Nephron progenitor cell (in vitro differentiated cells): Measurements from ENCODE around the gene KCNQ1OT1.

Experiments used
- DNase-seq: peaks from one replicate; pipeline ENCODE4 v3.0.0; 2021
- H3K27ac Mint-ChIP-seq: 2 replicates; pipeline ENCODE4 v1.8.0; 2021; ENCODE audit warnings: mild to moderate bottlenecking, moderate library complexity, mixed read lengths
- H3K27me3 Mint-ChIP-seq: 2 replicates; pipeline ENCODE4 v1.8.0; 2021; ENCODE audit warnings: mild to moderate bottlenecking, low read depth, mixed read lengths; ENCODE audit not compliant: poor library complexity
- H3K36me3 Mint-ChIP-seq: 2 replicates; pipeline ENCODE4 v1.8.0; 2021; ENCODE audit warnings: low read depth, mixed read lengths
- H3K4me1 Mint-ChIP-seq: 2 replicates; pipeline ENCODE4 v1.8.0; 2021; ENCODE audit warnings: mixed read lengths
- H3K4me3 Mint-ChIP-seq: 2 replicates; pipeline ENCODE4 v1.8.0; 2021; ENCODE audit warnings: mild to moderate bottlenecking, moderate library complexity, mixed read lengths
- H3K9me3 Mint-ChIP-seq: 2 replicates; pipeline ENCODE4 v1.8.0; 2021; ENCODE audit warnings: mild to moderate bottlenecking, moderate library complexity, mixed read lengths
- TF ChIP-seq, protein P1 (sequence below): fragments of 200-600 bp; sonication (generic); IDR thresholded peaks from 2 replicates; pipeline ENCODE4 v1.5.0; 2021; ENCODE audit warnings: antibody characterized with exemption

KCNQ1OT1 gene

DNA sequence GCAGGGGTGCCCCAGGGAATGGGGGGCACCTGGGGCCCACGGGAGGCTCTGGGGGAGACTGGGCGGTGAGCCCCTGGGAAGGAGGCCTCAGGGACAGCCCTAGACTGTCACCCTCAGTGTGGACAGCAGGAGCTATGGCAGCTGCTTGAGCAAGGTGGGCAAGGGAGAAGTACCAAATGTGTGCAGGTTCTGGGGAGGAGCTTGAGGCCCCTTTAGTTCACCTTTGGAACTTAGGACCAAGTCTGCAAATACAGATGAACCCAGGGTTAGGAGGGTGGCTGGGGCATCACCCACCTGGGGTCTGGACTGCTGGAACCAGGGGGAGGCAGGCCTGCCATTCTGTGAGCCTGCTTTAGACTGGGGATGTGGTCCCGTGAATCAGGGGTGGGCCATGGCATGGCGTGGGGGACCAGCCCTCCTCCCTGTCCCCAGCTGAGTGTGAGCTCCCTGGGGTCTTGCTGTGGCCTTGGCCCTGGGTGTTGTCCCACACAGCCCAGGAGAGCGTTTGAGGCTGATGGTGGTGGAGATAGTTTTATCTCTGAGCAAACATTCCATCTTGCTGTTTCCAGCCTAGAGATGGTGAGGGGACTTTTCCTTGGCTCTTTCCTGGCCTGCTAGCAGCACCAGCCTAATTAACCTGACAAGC is 132.6 kb downstream of the KCNQ1OT1 start:
- Mint-ChIP-seq H3K27me3 (peaks cover 8% of the 10 kb centered on the region), H3K4me3 (no peak overlapping the region), H3K9me3 (no peaks in the 10 kb centered on the region), H3K36me3 (no peaks in the 10 kb centered on the region), H3K27ac (no peak overlapping the region), H3K4me1 (peaks cover 27% of the 10 kb centered on the region)
- TF ChIP-seq, protein P1, sequence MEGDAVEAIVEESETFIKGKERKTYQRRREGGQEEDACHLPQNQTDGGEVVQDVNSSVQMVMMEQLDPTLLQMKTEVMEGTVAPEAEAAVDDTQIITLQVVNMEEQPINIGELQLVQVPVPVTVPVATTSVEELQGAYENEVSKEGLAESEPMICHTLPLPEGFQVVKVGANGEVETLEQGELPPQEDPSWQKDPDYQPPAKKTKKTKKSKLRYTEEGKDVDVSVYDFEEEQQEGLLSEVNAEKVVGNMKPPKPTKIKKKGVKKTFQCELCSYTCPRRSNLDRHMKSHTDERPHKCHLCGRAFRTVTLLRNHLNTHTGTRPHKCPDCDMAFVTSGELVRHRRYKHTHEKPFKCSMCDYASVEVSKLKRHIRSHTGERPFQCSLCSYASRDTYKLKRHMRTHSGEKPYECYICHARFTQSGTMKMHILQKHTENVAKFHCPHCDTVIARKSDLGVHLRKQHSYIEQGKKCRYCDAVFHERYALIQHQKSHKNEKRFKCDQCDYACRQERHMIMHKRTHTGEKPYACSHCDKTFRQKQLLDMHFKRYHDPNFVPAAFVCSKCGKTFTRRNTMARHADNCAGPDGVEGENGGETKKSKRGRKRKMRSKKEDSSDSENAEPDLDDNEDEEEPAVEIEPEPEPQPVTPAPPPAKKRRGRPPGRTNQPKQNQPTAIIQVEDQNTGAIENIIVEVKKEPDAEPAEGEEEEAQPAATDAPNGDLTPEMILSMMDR = no peak
- DNase-seq = no peak

DNA sequence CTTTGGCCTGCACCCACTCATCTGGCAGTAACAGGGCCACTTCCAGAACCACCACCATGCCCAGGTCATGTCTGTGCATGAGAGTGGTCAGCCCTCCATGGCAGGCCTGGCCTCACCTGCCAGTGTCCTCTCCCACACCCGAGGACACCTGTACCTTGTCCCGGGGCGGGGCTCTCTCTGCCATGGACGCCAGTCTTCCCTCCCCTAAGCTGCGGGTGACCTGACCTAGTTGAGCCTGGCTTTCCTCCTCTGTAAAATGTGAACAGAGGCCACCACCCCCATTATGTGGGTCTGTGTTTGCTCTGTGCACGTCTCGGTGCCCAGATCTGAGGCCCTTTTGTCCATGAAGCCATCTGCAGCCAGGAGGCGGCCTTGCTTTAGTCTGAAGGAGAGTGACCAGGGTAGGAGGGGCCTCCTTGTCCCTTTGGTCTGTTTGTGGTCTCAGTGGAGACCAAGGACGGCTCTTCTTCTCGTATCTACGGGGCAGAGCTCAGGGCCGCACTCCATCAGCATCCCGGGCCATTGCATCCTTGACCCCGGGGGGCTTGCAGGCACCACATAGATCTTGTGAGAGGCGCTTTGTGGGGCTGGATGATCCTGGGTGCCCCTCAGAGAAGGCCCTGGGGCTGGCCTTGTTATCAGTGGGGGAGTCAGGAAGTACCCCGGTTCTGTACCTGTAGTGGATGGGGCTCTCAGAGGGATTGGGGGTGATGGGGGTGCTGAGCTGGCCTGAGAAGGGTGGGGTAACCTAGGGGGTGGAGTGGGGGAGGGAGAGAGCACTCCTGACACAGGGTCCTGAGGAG is 133.4 kb downstream of the KCNQ1OT1 start:
- no peaks in the 10 kb centered on the region for H3K36me3 Mint-ChIP-seq
- H3K9me3 Mint-ChIP-seq = no peaks in the 10 kb centered on the region
- no peak overlapping the region for H3K27ac Mint-ChIP-seq
- H3K27me3 Mint-ChIP-seq = peaks cover 8% of the 10 kb centered on the region
- no peak overlapping the region for H3K4me3 Mint-ChIP-seq
- H3K4me1 Mint-ChIP-seq = peaks cover 27% of the 10 kb centered on the region
- TF ChIP-seq, protein P1 = no peak
- DNase-seq = no peak

DNA sequence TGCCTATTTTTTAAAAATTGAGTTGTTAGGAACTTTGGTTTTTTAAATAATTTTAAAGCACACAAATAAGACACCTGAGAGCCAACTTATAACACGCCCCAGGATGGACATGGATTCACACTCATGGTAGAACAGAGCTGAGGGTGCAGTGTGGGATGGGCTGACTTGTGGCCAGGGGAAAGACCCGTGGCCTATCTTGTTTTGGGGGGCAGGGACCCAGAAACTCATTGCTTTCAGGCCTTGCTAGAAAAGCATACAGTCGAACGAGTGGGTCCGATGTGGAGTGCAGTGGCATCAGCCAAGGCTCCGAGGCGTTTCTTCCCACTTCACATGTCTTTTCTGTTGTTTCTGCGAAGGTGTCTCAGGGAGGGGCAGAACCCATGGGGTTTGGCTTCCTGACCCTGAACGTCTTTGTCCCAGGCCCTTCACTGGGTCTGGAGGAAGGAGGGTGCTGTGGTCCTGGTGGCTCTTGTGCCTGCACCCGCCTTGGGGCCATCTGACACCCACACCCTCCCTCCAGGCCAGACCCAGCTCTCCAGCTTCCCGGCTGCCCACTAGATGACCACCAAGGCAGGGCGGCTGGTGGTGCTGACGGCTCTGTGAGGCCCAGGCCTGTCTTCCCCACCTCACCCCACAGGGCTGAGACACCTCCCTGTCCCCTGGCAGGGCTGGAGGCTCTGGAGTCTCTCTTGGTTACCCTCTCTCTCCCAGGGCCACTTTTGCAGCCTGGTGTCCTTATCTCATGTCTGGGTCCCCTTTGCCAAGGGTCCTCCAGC is 134.2 kb downstream of the KCNQ1OT1 start:
- DNase-seq = no peak
- Mint-ChIP-seq H3K27ac (no peak overlapping the region), H3K4me1 (peaks cover 27% of the 10 kb centered on the region), H3K27me3 (peaks cover 8% of the 10 kb centered on the region), H3K9me3 (no peaks in the 10 kb centered on the region), H3K4me3 (no peak overlapping the region), H3K36me3 (no peaks in the 10 kb centered on the region)
- TF ChIP-seq, protein P1 = no peak

DNA sequence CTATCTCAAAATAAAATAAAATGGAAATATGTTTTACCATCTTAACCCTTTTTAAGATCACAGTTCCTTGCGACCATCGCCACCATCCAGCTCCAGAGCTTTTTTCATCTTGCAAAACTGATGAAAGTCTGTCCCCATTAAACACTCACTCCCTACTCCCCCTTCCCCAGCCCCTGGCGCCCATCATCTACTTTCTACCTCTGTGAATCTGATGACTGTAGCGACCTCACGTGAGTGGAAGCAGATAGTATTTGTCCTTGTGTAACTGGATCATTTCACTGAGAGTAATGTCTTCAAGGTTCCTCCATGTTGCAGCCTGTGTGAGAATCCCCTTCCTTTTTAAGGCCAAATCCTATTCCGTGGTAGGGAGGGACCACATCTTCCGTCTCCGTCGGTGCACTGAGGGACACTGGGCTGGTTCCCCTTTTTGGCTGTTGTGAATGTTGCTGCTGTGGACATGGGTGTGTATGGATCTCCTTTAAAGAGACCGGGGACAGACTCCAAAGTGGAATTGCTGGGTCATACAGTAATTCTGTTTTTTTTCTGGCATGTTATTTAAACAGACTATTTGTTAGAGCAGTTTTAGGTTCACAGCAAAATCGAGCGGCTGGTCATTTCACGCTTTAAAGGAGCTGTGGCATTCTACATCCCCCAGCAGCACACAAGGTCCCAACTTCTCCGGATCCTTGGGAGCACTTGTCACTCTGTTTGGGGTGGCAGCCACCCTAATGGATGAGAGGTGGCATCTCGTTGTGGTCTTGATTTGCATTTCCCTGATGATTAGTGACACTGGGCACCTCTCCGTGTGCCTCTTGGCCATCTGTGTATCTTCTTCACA is 135.0 kb downstream of the KCNQ1OT1 start:
- no peak overlapping the region for H3K4me3 Mint-ChIP-seq
- peaks cover 27% of the 10 kb centered on the region for H3K4me1 Mint-ChIP-seq
- peaks cover 8% of the 10 kb centered on the region for H3K27me3 Mint-ChIP-seq
- H3K9me3 Mint-ChIP-seq = no peaks in the 10 kb centered on the region
- no peak for DNase-seq
- no peaks in the 10 kb centered on the region for H3K36me3 Mint-ChIP-seq
- TF ChIP-seq, protein P1 = no peak
- H3K27ac Mint-ChIP-seq = peak overlapping the region; percentile 14

DNA sequence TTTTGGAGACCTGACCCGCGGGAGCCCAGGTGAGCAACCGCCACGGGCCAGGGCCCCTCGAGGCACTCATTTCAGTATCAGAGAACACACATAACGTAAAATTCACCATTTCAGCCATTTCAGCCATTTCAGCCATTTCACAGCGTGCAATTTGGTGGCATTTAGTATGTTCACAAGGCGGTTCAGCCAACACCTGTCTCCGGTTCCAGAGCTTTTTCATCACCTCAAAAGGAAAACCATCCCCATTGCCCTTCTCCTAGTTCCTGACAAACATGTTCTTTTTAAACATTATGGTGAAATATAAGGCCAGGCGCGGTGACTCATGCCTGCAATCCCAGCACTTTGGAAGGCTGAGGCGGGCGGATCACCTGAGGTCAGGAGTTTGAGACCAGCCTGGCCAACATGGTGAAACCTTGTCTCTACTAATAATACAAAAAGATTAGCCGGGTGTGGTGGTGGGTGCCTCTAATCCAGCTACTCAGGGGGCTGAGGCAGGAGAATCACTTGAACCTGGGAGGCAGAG is 135.7 kb downstream of the KCNQ1OT1 start:
- Mint-ChIP-seq H3K9me3 (no peaks in the 10 kb centered on the region), H3K36me3 (no peaks in the 10 kb centered on the region), H3K4me3 (no peak overlapping the region), H3K27me3 (peaks cover 8% of the 10 kb centered on the region), H3K27ac (no peak overlapping the region), H3K4me1 (peaks cover 27% of the 10 kb centered on the region)
- TF ChIP-seq, protein P1 = no peak
- DNase-seq = no peak
